Measurements from ENCODE around the gene FN3KRP. TPM values are rescaled to one million over a fixed set of nuclear protein-coding genes. Genes with fewer than 3 reads are reported as not detected.

FN3KRP gene
- total and polyA plus RNA-seq, 4 donors = 17.3 to 27.6 (median 23.6) TPM

DNA sequence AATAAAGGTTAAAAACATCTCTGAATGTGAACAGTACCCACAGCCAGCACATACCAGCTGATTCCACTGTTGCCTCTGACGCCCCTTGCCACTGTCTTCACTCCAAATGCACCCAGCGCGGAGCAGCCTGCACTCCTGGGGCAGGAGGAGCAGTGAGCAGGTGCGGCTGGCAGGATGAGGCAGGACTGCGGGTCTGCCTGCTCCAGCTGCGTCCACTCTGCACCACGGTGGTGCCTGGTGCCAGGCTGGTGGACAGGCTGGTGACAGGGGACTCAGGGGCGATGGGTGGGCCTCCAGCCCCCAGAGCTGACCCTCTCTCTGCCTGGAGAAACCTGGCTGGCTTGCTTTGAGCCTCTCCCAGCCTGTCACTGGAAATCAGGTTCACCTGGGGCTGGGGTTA is 27.4 kb upstream of the FN3KRP start:
- Histone ChIP-seq H3K4me1 (ENCODE audit: control insufficient read depth in 5 of 5, insufficient read depth in 5 of 5, low read length in 5 of 5) (peaks cover 0 to 2% (median 0%) of the 10 kb centered on the region in 5 donors), H3K4me3 (no peak overlapping the region), H3K9me3 (ENCODE audit: control insufficient read depth in 4 of 4, insufficient read depth in 3 of 4, low read length in 3 of 4) (no peaks in the 10 kb centered on the region), H3K9ac (ENCODE audit: insufficient read depth in 1 of 2, low read length in 2 of 2) (no peak overlapping the region), H3K27me3 (ENCODE audit: control insufficient read depth in 3 of 3, insufficient read depth in 3 of 3, low read length in 2 of 3) (no peaks in the 10 kb centered on the region), H3K36me3 (ENCODE audit: control insufficient read depth in 4 of 4, insufficient read depth in 4 of 4, low read length in 4 of 4) (peaks cover 0 to 4% (median 0%) of the 10 kb centered on the region in 4 donors), H3K27ac (ENCODE audit: low read depth in 1 of 2, low read length in 1 of 2) (no peak overlapping the region)
- ATAC-seq (ENCODE audit: insufficient read depth, low FRiP score) = no peak
- 92 to 96% methylated on average over 8 of the region's 8 CpGs for WGBS, 2 donors
- DNase-seq = no peak
- TF ChIP-seq, protein P1, sequence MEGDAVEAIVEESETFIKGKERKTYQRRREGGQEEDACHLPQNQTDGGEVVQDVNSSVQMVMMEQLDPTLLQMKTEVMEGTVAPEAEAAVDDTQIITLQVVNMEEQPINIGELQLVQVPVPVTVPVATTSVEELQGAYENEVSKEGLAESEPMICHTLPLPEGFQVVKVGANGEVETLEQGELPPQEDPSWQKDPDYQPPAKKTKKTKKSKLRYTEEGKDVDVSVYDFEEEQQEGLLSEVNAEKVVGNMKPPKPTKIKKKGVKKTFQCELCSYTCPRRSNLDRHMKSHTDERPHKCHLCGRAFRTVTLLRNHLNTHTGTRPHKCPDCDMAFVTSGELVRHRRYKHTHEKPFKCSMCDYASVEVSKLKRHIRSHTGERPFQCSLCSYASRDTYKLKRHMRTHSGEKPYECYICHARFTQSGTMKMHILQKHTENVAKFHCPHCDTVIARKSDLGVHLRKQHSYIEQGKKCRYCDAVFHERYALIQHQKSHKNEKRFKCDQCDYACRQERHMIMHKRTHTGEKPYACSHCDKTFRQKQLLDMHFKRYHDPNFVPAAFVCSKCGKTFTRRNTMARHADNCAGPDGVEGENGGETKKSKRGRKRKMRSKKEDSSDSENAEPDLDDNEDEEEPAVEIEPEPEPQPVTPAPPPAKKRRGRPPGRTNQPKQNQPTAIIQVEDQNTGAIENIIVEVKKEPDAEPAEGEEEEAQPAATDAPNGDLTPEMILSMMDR (IDR thresholded peaks at IDR 0.05; ENCODE audit: control extremely low read depth, extremely low read depth) = no peak

DNA sequence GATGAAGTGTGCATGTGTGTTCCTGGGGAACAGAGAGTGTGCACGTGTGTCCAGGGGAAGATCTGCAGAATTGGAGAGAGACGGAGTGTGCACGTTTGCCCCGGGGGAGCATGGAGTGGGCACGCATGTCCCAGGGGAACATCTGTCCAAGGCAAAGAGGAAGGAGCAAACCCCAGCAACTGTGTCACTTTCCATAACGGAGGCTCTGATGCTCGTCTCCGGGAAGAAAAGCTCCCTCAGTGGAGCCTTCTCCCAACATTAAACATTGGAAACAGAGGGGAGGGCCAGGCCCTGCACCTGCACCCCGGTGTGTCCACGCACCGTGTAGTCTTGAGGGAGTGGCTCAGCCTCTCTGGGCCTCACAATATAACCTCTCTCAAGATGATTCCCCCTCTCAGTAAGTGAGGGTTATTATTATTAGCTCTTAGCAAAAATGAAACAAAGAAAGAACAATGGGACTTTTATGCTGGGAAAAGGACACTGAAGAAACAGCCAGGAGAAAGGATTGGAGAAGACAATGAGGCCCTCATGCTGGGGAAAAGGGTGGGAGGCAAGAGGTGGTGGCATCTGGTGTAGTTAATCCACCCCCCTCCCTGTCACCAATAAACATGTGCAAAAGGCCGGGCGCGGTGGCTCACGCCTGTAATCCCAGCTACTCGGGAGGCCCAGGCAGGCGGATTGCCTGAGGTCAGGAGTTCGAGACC is 25.6 kb upstream of the FN3KRP start:
- no peaks in the 10 kb centered on the region for H3K27me3 ChIP-seq (ENCODE audit: control insufficient read depth in 3 of 3, insufficient read depth in 3 of 3, low read length in 2 of 3)
- DNase-seq (no peak), ATAC-seq (ENCODE audit: insufficient read depth, low FRiP score) (no peak)
- H3K9ac ChIP-seq (ENCODE audit: insufficient read depth in 1 of 2, low read length in 2 of 2) = no peak overlapping the region
- TF ChIP-seq, protein P1 (IDR thresholded peaks at IDR 0.05; ENCODE audit: control extremely low read depth, extremely low read depth) = no peak
- peaks cover 0 to 7% (median 2%) of the 10 kb centered on the region in 4 donors for H3K9me3 ChIP-seq (ENCODE audit: control insufficient read depth in 4 of 4, insufficient read depth in 3 of 4, low read length in 3 of 4)
- H3K4me1 ChIP-seq (ENCODE audit: control insufficient read depth in 5 of 5, insufficient read depth in 5 of 5, low read length in 5 of 5) = peaks cover 0 to 2% (median 0%) of the 10 kb centered on the region in 5 donors
- no peak overlapping the region for H3K27ac ChIP-seq (ENCODE audit: low read depth in 1 of 2, low read length in 1 of 2)
- H3K4me3 ChIP-seq = no peak overlapping the region
- whole genome bisulfite sequencing, 2 donors = 87 to 88% methylated on average over 18 of the region's 18 CpGs
- peaks cover 0 to 4% (median 2%) of the 10 kb centered on the region in 4 donors for H3K36me3 ChIP-seq (ENCODE audit: control insufficient read depth in 4 of 4, insufficient read depth in 4 of 4, low read length in 4 of 4)

DNA sequence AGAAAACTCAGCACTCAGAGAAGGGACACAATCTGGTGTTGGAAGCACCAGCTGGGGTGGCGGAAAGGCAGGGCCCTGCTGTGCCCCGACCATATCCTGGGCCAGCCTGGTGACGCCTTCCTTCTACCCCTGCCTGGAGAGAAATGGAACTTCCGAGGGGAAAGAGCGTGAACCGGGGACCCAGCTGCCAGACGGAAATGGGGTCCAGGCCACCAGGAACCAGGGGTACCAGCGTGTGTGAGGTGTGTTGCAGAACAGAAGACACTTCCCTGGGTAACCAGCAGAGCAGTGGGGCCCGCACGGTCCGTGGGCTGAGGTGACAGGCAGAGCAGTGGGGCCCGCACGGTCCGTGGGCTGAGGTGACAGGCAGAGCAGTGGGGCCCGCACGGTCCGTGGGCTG is 24.8 kb upstream of the FN3KRP start:
- peaks cover 0 to 2% (median 0%) of the 10 kb centered on the region in 5 donors for H3K4me1 ChIP-seq (ENCODE audit: control insufficient read depth in 5 of 5, insufficient read depth in 5 of 5, low read length in 5 of 5)
- H3K27ac ChIP-seq (ENCODE audit: low read depth in 1 of 2, low read length in 1 of 2) = no peak overlapping the region
- ATAC-seq (ENCODE audit: insufficient read depth, low FRiP score) = no peak
- no peak overlapping the region for H3K9ac ChIP-seq (ENCODE audit: insufficient read depth in 1 of 2, low read length in 2 of 2)
- no peak overlapping the region for H3K4me3 ChIP-seq
- H3K36me3 ChIP-seq (ENCODE audit: control insufficient read depth in 4 of 4, insufficient read depth in 4 of 4, low read length in 4 of 4) = peaks cover 0 to 4% (median 4%) of the 10 kb centered on the region in 4 donors
- WGBS, 2 donors = 94 to 96% methylated on average over 13 to 14 of the region's 17 CpGs
- H3K9me3 ChIP-seq (ENCODE audit: control insufficient read depth in 4 of 4, insufficient read depth in 3 of 4, low read length in 3 of 4) = peaks cover 0 to 7% (median 2%) of the 10 kb centered on the region in 4 donors
- H3K27me3 ChIP-seq (ENCODE audit: control insufficient read depth in 3 of 3, insufficient read depth in 3 of 3, low read length in 2 of 3) = no peaks in the 10 kb centered on the region
- TF ChIP-seq, protein P1 (IDR thresholded peaks at IDR 0.05; ENCODE audit: control extremely low read depth, extremely low read depth) = no peak
- DNase-seq = no peak

All from lung (tissue), 12 donors.